Peyer's patch (tissue), 4 donors: ENCODE data around the gene MTHFSD. TPM values are rescaled to one million over a fixed set of nuclear protein-coding genes. Genes with fewer than 3 reads are reported as not detected.

Source experiments
- DNase-seq, 3 donors: peaks; one replicate each; pipeline ENCODE4 v3.0.0-alpha.2; 2017 to 2019
- H3K27ac ChIP-seq, 4 donors: fragments of 200-600 bp; sonication (generic); one replicate each; pipeline ENCODE4 v1.5.1; 2016 to 2019
- H3K27me3 ChIP-seq, 2 donors: fragments of 200-600 bp; sonication (generic); one replicate each; pipeline ENCODE4 v1.5.1; 2019
- H3K36me3 ChIP-seq, 3 donors: fragments of 200-600 bp; sonication (generic); one replicate each; pipeline ENCODE4 v1.5.1; 2016 to 2019
- H3K4me1 ChIP-seq, 4 donors: fragments of 200-600 bp; sonication (generic); one replicate each; pipeline ENCODE4 v1.5.1; 2016 to 2019
- H3K4me3 ChIP-seq, 4 donors: fragments of 200-600 bp; sonication (generic); 1 replicate in 3 of 4; 2 replicates in 1 of 4; pipeline ENCODE4 v1.5.1; 2016 to 2019; ENCODE audit warnings: mild to moderate bottlenecking in 1 of 4
- H3K9me3 ChIP-seq, 4 donors: fragments of 200-600 bp; sonication (generic); one replicate each; pipeline ENCODE4 v1.5.1; 2016 to 2019; ENCODE audit warnings: mild to moderate bottlenecking in 1 of 4
- POLR2A ChIP-seq, 2 donors: fragments of 450-650 bp; IDR thresholded peaks; one replicate each; pipeline ENCODE4 v1.5.1; 2017; ENCODE audit warnings: antibody characterized with exemption in 2 of 2, mild to moderate bottlenecking in 2 of 2, moderate library complexity in 2 of 2
- total RNA-seq, 4 donors: library from RNA; depleted of rRNA; stranded (reverse); fragments of >200 nt; gene quantifications; one replicate each; pipeline ENCODE4 v1.1.0, GENCODE V29; 2016
- TF ChIP-seq, protein P1 (sequence below), 6 experiments: fragments of 450-650 bp in 4 of 6; fragments of 200-600 bp in 2 of 6; sonication (generic) in 1 of 6; IDR thresholded peaks; one replicate each; pipeline ENCODE4 v1.5.1; 2017 to 2019; ENCODE audit warnings: antibody characterized with exemption in 6 of 6, mild to moderate bottlenecking in 3 of 6, moderate library complexity in 1 of 6

The MTHFSD gene
- total RNA-seq, 4 donors from 2014 or later = 18.2 to 35.4 (median 21.9) TPM

GRCh38 chr16:86516623-86517003 lies 38.4 kb downstream of the MTHFSD start:
- Histone ChIP-seq H3K9me3 (no peaks in the 10 kb centered on the region), H3K4me3 (peak overlapping the region in 3 of 4 donors; percentile 16 to 60 (median 43)), H3K27ac (peak overlapping the region; percentile 64 to 99 (median 77)), H3K36me3 (peaks cover 0 to 4% (median 0%) of the 10 kb centered on the region in 3 donors), H3K4me1 (peaks cover 0 to 25% (median 6%) of the 10 kb centered on the region in 4 donors), H3K27me3 (no peaks in the 10 kb centered on the region)
- DNase-seq = peak in 1 of 3 donors; percentile 50
- TF ChIP-seq POLR2A (IDR thresholded peaks at IDR 0.05) = no peak
- TF ChIP-seq, protein P1, sequence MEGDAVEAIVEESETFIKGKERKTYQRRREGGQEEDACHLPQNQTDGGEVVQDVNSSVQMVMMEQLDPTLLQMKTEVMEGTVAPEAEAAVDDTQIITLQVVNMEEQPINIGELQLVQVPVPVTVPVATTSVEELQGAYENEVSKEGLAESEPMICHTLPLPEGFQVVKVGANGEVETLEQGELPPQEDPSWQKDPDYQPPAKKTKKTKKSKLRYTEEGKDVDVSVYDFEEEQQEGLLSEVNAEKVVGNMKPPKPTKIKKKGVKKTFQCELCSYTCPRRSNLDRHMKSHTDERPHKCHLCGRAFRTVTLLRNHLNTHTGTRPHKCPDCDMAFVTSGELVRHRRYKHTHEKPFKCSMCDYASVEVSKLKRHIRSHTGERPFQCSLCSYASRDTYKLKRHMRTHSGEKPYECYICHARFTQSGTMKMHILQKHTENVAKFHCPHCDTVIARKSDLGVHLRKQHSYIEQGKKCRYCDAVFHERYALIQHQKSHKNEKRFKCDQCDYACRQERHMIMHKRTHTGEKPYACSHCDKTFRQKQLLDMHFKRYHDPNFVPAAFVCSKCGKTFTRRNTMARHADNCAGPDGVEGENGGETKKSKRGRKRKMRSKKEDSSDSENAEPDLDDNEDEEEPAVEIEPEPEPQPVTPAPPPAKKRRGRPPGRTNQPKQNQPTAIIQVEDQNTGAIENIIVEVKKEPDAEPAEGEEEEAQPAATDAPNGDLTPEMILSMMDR (IDR thresholded peaks at IDR 0.05) = no peak

- peak in 1 of 3 donors; percentile 44 for DNase-seq
- Histone ChIP-seq H3K9me3 (no peaks in the 10 kb centered on the region), H3K27me3 (no peaks in the 10 kb centered on the region), H3K4me3 (peak overlapping the region; percentile 16 to 60 (median 30)), H3K36me3 (peaks cover 0 to 4% (median 0%) of the 10 kb centered on the region in 3 donors), H3K27ac (peak overlapping the region; percentile 49 to 99 (median 77)), H3K4me1 (peaks cover 0 to 25% (median 7%) of the 10 kb centered on the region in 4 donors)
- TF ChIP-seq, protein P1 (IDR thresholded peaks at IDR 0.05) = no peak
- no peak for TF ChIP-seq POLR2A (IDR thresholded peaks at IDR 0.05)
These were observed 39.0 kb downstream of the MTHFSD start for GRCh38 chr16:86515777-86516622.

- H3K9me3 ChIP-seq = no peaks in the 10 kb centered on the region
- H3K27me3 ChIP-seq = no peaks in the 10 kb centered on the region
- H3K4me1 ChIP-seq = peaks cover 0 to 24% (median 10%) of the 10 kb centered on the region in 4 donors
- H3K36me3 ChIP-seq = peaks cover 0 to 4% (median 0%) of the 10 kb centered on the region in 3 donors
- H3K4me3 ChIP-seq = peak overlapping the region; percentile 16 to 60 (median 30)
- no peak for DNase-seq
- peak overlapping the region; percentile 49 to 99 (median 77) for H3K27ac ChIP-seq
- TF ChIP-seq, protein P1 (IDR thresholded peaks at IDR 0.05) = no peak
- TF ChIP-seq POLR2A (IDR thresholded peaks at IDR 0.05) = no peak
These were observed 39.6 kb downstream of the MTHFSD start for GRCh38 chr16:86515413-86515776.

GRCh38 chr16:86514481-86515376 lies 40.3 kb downstream of the MTHFSD start:
- TF ChIP-seq POLR2A (IDR thresholded peaks at IDR 0.05) = no peak
- TF ChIP-seq, protein P1 (IDR thresholded peaks at IDR 0.05) = no peak
- H3K27me3 ChIP-seq = no peaks in the 10 kb centered on the region
- peaks cover 0 to 4% (median 0%) of the 10 kb centered on the region in 3 donors for H3K36me3 ChIP-seq
- H3K9me3 ChIP-seq = no peaks in the 10 kb centered on the region
- DNase-seq = no peak
- H3K4me1 ChIP-seq = peaks cover 0 to 22% (median 9%) of the 10 kb centered on the region in 4 donors
- peak overlapping the region; percentile 49 to 99 (median 77) for H3K27ac ChIP-seq
- H3K4me3 ChIP-seq = peak overlapping the region; percentile 17 to 63 (median 52)

DNA sequence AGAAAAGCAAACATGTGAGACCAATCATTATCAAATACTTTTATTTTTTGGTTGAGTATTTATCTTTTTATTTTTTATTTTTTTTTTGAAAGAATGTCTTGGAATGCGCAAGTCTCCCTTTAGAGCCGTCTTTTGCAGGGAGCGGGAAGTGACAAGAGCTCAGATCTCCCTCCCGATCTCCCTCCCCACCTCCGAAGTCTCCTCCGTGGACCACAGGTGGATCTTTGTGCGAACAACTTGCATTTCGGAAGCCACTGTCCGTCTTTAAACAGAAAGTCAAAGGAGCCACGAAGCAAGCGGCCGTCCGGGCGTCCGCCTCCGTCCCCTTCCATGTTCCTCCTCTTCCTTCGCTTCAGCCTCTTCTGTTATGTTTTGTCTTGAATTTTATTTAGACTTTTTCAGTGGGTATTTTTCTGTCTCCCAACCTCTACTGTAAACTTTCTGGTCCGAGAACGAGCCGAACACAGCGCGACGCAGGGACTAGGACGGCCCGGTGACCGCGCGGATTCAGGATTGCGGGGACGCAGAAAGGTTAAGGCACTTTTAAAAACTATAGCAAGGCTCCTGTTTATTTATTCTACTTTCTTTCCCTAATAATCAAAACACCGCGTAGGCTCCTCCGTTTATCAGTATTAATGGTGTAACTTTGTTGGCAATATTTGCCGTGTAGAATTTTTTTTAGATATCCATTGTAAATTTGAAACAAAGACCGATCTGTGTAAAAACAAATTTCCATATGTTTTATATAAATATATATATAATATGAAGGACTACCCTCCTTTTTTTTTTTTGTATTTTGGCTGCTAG lies 41.4 kb downstream of the MTHFSD start:
- no peak for DNase-seq
- Histone ChIP-seq H3K36me3 (peaks cover 0 to 4% (median 0%) of the 10 kb centered on the region in 3 donors), H3K27ac (peak overlapping the region; percentile 22 to 99 (median 84)), H3K9me3 (no peaks in the 10 kb centered on the region), H3K4me1 (peaks cover 0 to 19% (median 9%) of the 10 kb centered on the region in 4 donors), H3K27me3 (no peaks in the 10 kb centered on the region), H3K4me3 (peak overlapping the region; percentile 42 to 63 (median 60))
- no peak for TF ChIP-seq POLR2A (IDR thresholded peaks at IDR 0.05)
- TF ChIP-seq, protein P1 (IDR thresholded peaks at IDR 0.05) = no peak
